Activated CD4-positive, alpha-beta T cell treated with anti-CD3 and anti-CD28 coated beads, Interleukin-2, amount 50 U/mL, for 4 hours (primary cell): ENCODE measurements around the gene EPHB1.
"Not testable (repeated sequence)": the region's sequence is repeated elsewhere in the genome, so short reads cannot be mapped to it uniquely, and the experiment has no call there.

Experiments used
- DNase-seq, 2 experiments: peaks; one replicate each; pipeline ENCODE4 v3.0.0-alpha.2; 2020

The EPHB1 gene

DNA sequence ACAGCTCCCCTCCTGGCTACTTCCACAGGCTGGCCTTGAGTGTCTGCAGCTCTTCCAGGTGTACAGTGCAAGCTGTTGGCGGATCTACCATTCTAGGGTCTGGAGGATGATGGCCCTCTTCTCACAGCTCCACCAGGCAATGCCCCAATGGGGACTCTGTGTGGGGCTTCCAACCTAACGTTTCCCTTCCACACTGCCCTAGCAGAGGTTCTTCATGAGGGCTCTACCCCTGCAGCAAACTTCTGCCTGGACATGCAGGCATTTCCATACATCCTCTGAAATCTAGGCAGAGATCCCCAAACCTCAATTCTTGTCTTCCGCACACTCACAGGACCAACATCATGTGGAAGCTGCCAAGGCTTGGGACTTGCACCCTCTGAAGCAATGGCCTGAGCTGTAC is 438.4 kb downstream of the EPHB1 start:
- not testable (repeated sequence) for DNase-seq

DNA sequence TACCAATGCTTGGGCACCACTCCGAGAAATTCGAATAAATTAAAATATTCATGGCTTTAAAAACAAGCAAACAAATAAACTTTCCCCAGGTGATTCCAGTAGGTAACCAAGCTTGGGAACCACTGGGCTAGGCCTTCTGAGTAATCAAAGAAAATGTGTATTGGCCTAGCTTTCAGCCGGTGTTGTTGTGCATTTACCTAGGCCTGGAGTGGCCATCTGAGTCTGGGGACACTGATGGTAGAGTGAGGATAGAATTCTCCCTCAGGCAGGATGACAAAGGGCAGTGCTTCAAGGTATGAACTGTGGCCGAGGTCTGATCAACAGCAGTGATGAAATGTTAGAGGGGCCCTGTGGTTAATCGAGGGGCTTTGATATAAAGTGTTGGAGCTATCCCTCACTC is 440.5 kb downstream of the EPHB1 start:
- DNase-seq, result no peak

DNA sequence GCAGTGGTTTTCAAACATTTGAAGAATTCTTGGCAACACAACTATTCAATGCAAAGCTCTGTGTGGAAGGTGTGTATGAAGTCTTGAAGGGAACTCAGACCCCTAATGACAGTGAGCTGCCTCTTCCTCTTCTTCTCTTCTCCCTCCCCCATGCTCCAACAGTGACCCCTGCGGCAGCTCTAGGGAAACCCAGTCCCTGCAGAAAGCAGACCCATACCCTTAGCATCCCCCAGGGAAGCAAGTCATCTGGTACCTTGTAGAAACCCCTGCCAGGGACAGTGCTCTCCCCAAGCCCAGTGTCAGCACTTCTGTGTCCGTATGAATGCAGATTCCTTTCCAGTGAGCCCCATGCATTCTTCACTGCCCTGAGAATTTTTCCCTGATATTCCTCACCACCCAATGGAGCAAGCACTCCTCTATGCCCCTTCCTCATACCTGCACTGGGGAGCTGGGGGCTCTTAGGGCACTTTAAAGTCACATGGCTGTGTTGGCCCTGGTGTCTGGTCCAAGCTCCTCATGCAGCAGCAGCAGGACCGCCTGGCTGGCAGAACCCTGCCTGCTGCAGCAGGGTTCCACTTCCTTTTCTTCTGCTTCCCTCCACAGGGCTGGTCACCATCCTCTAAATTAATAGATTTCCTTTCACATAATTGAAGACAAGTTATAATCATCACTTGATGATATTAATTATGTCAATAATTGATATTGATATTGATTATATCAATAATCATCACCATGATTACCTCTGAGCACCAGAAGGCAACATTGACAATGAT is 442.5 kb downstream of the EPHB1 start:
- DNase-seq, result no peak

DNA sequence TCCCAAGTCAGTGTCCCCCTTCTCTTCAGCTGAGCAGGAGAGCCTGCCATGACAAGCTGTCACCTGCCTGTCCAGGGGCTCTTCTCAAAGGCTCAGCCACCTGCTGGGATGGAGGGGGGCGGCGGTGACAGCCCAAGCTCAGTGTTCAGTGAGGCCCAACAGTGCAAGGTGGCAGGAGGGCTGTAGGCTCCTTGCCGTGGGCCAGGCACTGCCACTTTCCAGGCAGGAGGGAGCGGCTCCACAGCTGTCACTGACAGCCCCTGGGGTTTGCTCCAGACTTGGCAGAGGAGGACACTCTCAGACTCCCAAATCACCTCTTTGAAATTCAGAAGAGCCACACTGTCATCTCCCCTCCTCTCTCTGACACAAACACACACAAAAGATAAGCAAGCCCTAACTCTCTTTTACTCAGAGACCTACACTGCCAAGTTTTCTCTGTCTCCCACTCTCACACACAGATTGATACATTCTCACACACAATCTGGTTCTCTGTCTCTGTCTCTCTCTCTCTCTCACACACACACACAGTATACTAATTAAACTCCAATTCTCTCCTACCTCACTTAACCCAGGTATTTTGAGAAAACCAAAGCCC is 443.3 kb downstream of the EPHB1 start:
- DNase-seq, result no peak

DNA sequence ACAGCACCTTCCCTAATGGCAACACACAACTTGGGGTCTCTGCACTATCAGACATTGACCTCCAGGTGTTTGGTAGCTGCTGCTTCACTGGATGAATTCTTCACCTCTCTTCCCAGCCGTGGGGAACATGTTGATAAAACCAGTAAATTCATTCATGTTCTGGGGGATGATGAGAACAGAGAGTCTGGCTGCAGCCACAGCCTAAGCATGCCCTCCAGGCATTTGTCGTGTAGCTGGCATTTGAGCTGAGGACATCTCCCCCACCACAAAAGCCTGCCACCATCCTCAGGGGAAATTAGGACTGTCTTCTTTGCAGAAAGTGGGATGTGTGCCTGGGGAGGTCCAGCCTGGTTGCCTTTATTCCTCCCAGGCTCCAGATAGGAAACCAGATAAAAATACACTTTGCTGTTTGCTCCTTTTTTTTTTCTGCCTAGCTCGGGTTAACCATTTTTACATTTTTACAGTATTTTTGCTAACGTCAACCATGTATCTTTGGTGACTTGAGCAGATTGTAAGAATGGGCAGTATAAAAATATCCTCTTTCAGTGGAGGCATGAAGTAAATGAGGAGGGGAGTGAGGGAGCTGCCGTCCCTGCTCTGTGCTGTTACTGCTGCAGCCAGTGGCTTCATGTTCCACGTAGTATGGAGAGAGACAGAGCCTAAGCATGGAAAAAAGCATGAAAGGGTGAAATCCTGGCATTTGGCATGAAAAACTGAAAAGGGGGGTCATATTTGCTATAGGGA is 444.0 kb downstream of the EPHB1 start:
- DNase-seq, result no peak

DNA sequence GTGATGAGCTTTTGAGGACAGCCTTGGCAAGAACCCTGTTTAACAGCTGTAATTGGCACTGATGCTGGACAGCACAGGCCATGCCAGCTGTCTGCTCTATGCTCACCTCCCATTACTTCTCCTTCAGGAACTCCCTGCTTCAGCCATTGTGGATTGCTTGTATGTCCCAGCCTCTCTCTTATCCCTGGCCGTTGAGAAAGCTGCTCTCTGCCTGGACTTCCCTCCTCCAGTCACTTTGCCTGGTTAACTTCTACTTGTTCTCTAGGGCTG is 444.5 kb downstream of the EPHB1 start:
- DNase-seq, result no peak

DNA sequence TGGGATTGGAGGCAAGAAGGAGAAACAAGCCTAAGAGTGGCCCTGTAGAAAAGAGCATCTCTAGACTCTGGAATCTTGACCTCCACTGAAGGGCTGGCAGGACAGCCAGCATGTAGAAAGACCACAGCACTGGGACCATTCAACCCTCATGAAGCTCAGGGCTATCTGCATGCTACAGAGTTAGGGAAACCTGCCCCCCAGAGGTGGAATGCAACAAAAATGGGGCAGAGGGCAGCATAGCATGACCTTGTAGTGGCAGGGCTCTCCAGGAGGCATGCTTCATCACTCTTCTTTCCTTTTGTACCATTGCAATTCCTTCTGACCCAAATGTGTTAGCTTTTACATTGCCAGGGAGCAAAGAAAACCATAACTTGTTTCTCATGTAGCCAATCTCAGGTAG is 445.4 kb downstream of the EPHB1 start:
- DNase-seq, result no peak

DNA sequence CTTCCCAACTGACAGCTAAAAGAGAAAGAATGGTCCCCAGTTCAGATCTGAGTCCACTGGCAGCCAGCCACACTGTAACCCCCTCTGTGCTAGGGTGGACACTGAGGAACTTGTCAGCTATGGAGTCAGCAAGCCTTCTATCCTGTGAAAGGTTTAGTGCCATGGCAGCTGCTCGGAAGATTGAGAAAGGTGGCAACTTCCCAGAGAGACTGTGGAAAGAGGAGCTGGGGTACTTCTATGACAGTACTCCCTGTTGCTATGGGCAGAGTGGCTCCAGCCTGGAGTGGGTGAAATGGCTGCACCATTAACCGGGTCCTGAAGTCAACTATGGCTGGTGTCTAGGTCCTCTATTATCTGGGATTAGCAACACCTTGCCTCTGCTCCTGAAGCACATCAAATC is 447.2 kb downstream of the EPHB1 start:
- DNase-seq, result no peak

DNA sequence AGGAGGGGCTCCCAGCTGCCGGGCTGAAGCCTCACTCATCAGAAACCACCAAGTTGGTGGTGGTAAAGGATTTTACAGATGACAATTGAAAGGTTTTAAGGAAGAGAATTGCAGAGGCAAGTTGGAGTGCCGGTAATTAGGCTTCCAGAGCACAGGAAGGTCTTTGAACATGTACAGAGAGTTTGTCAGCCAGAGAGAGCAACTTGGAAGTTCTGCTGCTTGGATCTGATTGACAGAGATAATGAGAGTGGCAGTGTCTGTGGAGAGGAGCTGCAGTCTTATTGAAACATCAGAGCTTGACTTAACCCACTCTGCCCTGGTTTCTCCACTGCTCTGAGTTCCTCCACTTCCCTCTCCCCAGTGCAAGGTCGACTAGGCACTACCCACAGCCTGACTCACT is 448.6 kb downstream of the EPHB1 start:
- DNase-seq, result no peak

DNA sequence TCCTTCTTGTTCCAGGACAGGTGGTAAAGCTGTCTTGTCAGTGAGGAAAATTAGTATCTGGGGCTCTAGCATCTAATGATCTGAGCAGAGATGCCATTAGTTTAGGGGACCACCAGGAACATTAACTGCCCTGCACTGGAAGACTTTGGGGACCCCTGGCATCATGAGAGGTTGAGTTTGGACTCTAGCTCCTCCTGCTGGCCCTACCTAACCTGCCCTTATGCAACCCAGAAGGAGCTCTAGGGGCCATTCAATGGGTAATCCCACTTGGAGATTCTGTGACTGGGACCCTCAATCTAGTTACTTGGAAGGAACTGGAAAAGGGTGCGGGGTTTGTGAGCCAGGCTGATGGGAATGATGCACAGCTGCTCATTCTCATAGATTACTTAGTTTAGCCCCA is 451.0 kb downstream of the EPHB1 start:
- DNase-seq, result no peak

DNA sequence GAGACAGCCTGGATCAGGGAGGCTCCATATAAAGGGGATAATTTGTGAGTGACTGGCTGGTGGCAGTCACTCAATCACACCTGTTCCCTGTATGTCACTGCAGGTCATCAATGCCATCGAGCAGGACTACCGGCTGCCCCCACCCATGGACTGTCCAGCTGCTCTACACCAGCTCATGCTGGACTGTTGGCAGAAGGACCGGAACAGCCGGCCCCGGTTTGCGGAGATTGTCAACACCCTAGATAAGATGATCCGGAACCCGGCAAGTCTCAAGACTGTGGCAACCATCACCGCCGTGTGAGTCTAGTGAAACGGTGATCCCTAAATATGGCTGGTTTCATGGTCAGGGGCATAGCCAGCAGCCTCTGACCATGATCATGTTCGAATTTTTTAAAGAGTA is 453.2 kb downstream of the EPHB1 start:
- DNase-seq, result no peak

DNA sequence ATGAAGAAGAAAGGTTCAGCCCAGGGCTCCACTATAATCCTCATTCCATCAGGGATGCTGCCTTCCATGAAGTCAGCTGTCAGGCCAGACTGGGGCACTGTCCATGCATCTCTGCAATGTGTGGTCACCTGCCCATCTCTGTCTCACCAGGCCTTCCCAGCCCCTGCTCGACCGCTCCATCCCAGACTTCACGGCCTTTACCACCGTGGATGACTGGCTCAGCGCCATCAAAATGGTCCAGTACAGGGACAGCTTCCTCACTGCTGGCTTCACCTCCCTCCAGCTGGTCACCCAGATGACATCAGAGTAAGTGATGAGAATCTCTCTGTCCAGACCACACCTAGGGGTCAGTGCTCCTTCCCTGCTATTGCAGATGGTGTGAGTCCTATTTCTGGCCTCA is 454.1 kb downstream of the EPHB1 start:
- no peak for DNase-seq

DNA sequence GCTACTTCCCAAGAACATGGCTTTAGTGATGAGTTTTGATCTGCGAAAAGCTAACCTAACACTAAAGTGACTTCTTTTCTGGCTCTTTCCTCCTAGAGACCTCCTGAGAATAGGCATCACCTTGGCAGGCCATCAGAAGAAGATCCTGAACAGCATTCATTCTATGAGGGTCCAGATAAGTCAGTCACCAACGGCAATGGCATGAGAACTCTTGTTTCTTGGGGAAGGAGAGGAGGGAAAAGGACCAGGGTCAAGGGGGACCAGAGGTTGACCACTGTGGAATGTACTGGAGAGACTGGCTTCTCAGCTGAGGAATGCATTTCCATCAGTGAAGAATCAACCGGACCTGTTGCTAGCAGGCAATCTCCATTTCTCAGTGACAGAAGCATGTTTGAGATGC is 463.9 kb downstream of the EPHB1 start:
- DNase-seq, result no peak

DNA sequence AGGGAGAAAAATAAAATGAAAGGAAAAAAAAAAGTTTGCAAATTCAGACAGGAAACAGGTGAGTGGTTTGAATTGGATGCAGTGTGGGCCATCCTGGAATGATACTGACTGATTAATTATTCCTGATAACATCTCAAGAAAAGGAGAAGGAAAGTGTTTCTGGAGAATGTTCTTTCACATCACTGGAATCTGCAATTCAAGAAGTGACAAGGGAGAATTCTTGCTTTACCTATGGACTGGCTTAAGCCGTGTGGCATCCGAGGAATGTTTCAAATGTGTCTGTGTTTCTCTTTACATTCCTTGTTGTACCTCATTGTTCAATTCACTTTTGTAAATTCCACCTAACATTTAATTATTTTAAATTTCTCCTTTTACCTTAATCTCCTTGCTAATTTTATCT is 465.0 kb downstream of the EPHB1 start:
- DNase-seq, result no peak

DNA sequence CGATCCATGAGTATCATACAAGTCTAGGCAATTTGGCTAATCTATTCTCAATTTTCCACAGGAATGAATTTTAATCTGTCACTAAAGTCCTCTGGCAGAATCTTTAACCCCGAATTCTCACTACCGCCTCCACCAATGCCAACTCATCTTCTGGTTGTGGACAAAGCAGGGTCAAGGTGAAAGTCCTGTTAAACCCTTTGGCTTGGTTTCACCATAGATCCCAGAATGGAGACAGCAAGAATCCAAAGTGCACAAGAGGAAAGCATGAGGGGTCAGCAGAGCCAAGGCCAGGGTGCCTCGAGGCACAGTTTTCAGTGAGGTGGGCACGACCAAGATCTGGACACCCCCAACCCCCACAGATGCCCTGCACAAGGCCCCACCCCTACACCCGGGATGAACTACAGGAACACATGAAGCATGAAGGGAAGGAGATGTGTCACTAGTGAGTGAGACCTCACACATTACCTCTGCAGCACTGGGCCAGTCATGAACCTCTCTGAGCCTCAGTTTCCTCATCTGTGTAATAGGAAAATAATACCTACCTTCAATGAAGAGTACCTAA is 466.2 kb downstream of the EPHB1 start:
- no peak for DNase-seq

DNA sequence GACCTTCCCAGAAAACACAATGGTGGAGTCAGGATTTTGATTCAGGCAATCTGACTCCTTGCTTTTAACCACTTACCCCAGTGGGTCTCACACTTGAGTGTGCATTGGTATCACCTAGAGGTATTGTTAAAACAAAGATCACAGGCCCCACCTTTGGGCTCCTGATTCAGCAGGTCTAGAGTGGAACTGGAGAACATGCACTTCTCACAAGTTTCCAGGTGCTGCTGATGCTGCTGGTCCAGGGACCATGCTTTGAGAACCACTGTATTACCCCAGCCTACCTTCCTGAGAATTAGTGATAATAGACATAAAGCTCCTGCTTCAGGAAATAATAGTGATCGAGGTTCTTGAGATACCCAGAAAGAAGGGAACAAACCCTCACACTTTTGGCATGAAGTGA is 466.9 kb downstream of the EPHB1 start:
- DNase-seq, result no peak

DNA sequence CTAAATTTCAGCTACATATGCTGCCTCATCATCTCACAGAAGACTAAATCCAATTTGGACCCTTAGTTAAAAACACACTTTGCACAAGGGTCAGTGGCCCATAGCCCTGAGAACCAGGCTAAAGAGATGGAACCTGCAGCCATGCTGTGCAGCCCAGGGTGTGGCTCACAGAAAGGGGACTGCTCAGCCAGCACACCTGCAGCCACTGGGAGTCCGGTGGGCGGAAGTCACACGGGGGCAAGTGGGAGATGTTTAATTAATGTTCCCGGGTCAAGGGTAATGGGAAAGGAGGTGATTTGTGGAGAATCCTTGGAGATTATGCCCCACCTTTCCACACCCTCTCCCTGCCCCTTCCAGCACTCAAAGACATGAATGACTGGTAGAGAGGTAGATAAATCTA is 467.4 kb downstream of the EPHB1 start:
- no peak for DNase-seq

DNA sequence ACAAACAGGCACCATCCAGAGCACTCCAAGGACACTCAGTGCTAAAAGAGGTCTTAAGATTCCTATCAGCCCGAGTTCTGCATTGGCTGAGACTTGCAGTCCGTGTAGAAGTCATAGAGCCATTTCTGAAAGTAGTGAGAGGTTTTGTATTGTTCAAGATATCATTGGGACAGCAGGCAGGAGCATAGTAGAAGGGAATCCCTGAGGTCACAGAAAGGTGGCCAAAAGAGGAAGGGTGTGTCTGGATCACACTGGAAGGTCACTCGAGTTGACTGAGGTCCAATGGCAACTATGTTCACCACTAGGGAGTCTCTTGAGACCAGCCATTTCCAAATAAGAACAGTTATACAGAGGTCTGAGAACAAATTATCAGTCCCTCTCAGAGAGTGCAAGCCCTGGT is 468.3 kb downstream of the EPHB1 start:
- DNase-seq, result no peak

DNA sequence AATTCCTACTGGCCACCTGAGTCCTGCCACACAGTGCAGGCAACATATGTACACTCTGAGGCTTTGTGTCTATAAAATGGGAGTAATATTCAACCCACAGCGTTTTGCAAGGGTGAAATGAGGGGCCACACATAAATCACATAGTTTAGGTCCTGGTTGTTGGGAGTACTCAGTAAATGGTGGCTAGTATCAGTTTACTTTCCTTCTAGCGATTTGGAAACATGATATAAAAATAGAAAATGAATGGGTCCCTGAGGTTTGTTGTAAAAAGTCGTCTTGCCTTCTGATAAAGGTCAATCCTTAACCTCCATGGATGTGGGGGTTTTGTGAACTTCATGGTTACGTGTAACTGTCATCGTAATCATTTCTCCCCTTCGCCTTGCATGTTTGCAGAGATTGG is 472.4 kb downstream of the EPHB1 start:
- no peak for DNase-seq

DNA sequence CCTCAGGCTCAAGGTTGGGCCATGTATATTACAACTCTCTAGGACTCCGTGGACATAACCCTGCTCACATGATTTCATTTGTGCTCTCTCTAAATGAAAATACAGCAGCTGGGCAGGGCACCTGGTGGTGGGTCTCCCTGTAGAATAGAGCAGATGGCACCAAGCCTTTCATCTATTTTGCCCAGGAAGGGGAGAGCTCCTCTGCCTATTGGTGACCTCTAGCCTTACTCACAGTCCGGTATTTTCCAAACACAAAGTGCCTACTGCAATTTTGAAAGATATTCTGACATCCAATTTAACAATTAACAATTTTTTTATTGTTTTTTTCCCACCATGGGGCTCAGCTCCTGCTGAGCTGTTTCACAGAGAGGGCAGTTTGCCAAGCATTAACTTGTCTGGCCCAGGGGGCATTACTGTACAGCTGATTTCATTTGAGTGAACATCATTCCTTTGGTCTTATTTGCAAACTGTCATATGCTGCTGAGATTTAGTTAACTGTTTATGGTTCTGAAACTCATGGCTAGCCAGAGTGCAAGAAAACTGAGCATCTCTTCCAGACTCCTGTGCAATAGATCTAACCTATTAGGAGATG is 474.0 kb downstream of the EPHB1 start:
- no peak for DNase-seq

DNA sequence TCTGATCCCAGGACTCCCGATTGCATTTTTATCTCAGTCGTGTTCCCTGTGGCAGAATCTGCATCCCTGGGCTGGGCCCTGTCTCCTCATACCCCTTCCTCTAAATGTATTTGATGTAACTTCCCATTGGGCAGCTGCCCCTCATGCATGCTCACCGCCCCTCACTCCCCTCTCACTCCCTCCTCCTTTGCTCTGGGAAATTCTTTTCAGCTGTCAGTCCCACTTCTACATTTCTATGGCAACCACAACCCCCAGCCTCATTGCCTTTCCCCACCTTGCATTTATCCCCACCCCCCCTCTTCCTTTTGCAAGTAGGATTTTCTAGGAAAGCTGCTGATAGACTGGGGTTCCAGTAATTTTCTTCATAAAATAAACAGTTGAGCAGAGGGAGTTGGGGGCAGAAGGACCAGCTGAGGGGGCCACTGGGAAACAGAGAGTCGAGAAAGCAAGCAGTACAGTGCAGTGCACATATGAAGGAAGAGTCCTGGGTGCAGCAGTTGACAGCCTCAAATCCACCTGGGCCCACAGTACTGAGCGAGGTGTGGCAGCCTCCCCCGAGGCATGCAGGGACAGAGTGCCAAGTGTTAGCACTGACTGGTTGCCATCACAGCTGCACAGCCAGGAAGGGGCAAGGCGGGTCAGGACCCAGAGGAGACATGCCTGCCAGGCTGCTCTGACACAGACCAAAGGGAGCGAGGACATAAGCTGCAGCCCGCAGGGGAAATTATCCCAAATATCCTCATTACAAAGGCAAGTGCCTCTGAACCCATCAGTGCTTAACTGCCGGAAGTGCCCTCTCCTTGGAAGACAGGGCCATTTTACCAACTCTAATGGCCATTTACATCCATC is 476.3 kb downstream of the EPHB1 start:
- DNase-seq, result no peak

DNA sequence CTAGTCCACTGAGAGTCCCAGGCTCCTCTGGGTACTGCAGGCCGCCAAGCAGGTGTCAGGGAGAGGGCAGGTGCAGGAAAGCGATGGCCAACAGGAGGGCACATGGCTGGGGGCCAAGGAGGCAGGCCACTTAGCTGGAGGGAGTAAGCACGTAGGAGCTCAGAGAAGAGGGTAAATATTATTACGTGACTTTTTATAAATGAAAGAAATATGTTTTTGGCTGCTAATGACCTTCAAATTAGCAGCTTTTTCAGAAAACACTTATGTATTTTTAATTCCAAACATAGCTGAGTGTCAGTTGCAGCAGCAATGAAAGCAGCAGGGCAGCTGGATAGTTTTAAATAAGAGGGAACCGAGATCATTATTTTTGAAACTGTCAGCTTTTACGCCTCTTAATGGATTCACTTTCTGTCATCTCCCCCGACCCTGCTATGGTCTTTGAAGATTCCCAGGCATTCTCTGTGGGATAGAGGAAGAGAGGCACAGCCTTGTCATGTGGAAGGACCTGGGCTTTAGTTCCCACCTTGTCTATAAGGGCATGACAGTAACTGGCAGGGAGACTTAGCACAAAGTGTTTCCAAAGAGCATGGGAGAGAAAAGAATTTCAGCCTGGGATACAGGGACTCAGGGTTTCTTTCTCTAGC is 477.1 kb downstream of the EPHB1 start:
- DNase-seq, result no peak
